ENCODE measurements around the gene HOXA13. TPM values are rescaled to one million over a fixed set of nuclear protein-coding genes. Genes with fewer than 3 reads are reported as not detected.

Gene HOXA13
- total and polyA plus RNA-seq, 10 of the 15 experiments (the other 5 are each of a cell fraction or from before 2014, with no cell fraction given) = not detected

- Histone ChIP-seq H4K20me1 (ENCODE audit: control insufficient read depth, insufficient read depth) (no peaks in the 10 kb centered on the region), H3K4me1 (ENCODE audit: control insufficient read depth, insufficient read depth, low read length) (no peaks in the 10 kb centered on the region), H3K4me2 (ENCODE audit: control insufficient read depth, insufficient read depth) (no peak overlapping the region), H3K27ac (ENCODE audit: control insufficient read depth, insufficient read depth) (no peak overlapping the region), H3K79me2 (ENCODE audit: control insufficient read depth, insufficient read depth, low read length) (no peaks in the 10 kb centered on the region), H3K36me3 (ENCODE audit: control insufficient read depth in 2 of 2, insufficient read depth in 2 of 2, low read length in 1 of 2) (no peaks in the 10 kb centered on the region; a peak in 1 of 4 replicates), H3K4me3 (no peak overlapping the region), H2AFZ (ENCODE audit: control insufficient read depth, low read depth, low read length) (no peak overlapping the region), H3K27me3 (replicated peaks in 1 of 2; ENCODE audit: control insufficient read depth in 2 of 2, insufficient read depth in 2 of 2, low read length in 1 of 2) (peaks cover 26 to 33% of the 10 kb centered on the region in 2 experiments), H3K9me3 (replicated peaks; ENCODE audit: control insufficient read depth, insufficient read depth, low read length) (no peaks in the 10 kb centered on the region; the same call in 2 of the 3 replicates), H3K9ac (ENCODE audit: control insufficient read depth, insufficient read depth, low read length) (no peak overlapping the region)
- DNase-seq (ENCODE audit: low read depth, low spot score) = no peak
- WGBS (ENCODE audit: insufficient coverage, insufficient replicate concordance, low lambda C conversion rate, missing lambda C conversion rate) = 21% methylated on average over 30 of the region's 30 CpGs
- POLR2A ChIA-PET = no interaction called here
- peak; percentile 48; the same call in 2 of the 3 replicates for ATAC-seq
- FAIRE-seq = no peak
- in situ Hi-C loops (cut with MboI) = loop anchor here (25.0 kb wide), 1 partner anchor 1084 kb away; no protein-coding TSS in a partner anchor
- CTCF ChIA-PET = no interaction called here
- TF ChIP-seq BCL11A (IDR thresholded peaks at IDR 0.05; ENCODE audit: low read depth, low read length) (no peak), JUNB (IDR thresholded peaks at IDR 0.05) (no peak), RBBP5 (conservative IDR thresholded peaks at IDR 0.05) (no peak), ZNF592 (IDR thresholded peaks at IDR 0.05) (no peak), TARDBP (IDR thresholded peaks at IDR 0.05; ENCODE audit: borderline replicate concordance) (no peak), MEF2A (IDR thresholded peaks at IDR 0.05; ENCODE audit: insufficient read depth, low read depth, low read length) (no peak), ZSCAN29 (IDR thresholded peaks at IDR 0.05) (no peak), TCF7 (IDR thresholded peaks at IDR 0.05; ENCODE audit: borderline replicate concordance) (no peak), SIX5 (IDR thresholded peaks at IDR 0.05; ENCODE audit: low read depth, low read length, severe bottlenecking) (no peak)
- intact Hi-C loops (cut with micrococcal nuclease; ENCODE audit: unreplicated experiment) = no loop called here
- RAD21 ChIA-PET (ENCODE audit: unreplicated experiment) = no interaction called here
- SMC1A ChIA-PET (ENCODE audit: uncharacterized antibody, unreplicated experiment) = no interaction called here
- BruUV-seq (replicated peaks) = no TSS peak
Observed at GRCh38 chr7:27171637-27172314, 28.1 kb downstream of the HOXA13 start.
